Embryonic facial prominence (tissue), 1 donor: Measurements from ENCODE around the gene HMGN5.

Experiments
- DNase-seq: peaks from one replicate; pipeline ENCODE4 v3.0.0-alpha.2; 2016; ENCODE audit errors: extremely low spot score

The HMGN5 gene

DNA sequence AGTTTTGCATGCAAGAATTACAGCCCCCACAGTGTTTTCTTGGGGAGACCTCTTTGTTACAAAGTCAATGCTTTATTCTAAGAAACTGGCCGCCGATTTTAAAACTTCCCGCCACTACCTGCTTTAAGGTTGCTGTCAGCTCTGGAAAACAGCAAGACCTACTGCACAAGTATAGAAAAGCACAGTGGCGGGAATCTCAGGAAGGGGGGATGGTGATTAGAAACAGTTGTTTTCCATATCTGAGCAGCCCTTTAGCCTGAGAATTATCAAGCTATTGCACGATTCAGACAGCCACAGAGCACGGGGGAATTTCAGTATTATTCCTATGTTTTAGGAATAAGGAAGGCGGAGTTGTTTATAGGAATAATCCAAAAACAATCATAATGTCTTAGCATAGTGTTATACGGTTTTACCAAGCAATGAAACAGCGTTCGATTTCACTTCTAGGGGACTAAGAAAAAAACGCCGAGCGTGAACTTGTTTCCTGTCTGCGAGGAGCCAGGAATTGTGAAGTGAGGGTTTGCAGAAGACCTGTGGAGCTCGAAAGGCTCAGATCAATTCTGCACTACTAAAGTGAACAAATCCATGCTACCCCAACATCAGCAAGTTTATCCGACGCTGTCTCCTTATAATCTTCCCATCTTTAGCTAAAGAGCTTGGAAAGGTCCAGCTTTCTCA lies 81.3 kb downstream of the HMGN5 start:
- DNase-seq, result no peak

DNA sequence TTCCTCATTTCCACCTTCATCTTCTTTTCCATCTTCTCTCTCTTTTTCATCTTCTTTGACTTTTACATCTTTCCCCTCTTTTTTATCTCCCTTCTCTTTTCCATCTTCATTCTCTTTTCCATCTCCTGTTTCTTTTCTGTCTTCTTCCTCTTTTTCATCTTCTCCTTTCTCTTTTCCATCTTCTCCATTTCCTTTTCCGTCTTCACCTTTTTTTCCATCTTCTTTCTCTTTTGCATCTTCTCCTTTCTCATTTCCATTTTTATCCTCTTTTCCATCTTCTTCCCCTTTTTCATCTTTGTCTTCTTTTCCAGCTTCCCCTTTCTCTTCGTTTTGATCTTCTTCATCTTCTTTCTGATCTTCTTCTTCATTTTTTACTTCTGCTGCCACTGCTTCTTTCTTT lies 87.0 kb downstream of the HMGN5 start:
- no peak for DNase-seq

DNA sequence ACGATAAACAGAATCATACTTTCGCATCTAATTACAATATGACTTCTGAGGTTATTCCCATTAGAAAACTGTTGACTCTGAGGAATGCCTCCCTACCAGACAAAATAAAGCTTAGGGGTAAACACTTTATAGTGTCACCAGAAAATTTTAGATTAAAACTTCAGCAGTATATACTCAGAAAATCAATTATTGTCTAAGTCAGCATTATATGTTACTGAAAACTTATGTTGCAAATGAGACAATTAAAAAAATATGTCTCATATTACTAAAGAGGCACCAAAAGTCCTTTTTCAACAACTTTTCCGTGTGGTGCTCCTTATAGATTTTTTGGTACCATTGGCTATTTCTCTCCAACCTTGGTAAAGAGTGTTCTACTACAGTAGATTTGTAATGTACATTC lies 91.4 kb downstream of the HMGN5 start:
- no peak for DNase-seq

DNA sequence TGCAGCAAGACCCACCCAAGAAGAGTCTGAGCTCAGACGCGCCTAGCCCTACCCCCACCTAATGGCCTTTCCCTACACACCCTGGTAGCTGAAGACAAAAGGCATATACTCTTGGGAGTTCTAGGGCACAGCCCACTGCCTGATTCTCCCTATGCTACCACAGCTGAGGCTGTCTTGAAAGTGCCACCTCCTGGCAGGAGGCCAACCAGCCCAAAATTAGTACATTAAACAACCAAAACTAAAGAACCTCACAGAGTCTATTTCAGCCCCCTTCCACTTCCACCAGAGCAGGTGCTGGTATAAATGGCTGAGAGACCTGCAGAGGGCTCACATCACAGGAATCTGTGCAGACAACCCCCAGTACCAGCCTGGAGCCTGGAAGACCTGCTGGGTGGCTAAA lies 119.1 kb downstream of the HMGN5 start:
- no peak for DNase-seq
